Activated CD4-positive, alpha-beta T cell treated with anti-CD3 and anti-CD28 coated beads for 36 hours (primary cell): ENCODE measurements around the gene PANX2. TPM values are rescaled to one million over a fixed set of nuclear protein-coding genes. Genes with fewer than 3 reads are reported as not detected.
A peak's percentile ranks its signal among the peaks of the same experiment; 100 is the strongest.
"Not testable (repeated sequence)": the region's sequence is repeated elsewhere in the genome, so short reads cannot be mapped to it uniquely, and the experiment has no call there.

Experiments used
- ATAC-seq: fragments of 200-7000 bp; cut with Tn5 transposase; one replicate; pipeline ENCODE4 v1.10.0; 2021; ENCODE audit warnings: mild to moderate bottlenecking, moderate library complexity
- CTCF ChIA-PET: fragments of 350-600 bp; sonication (Branson Sonifier 250); formaldehyde crosslinking; loops from one replicate; lab custom pipeline; 2021; ENCODE audit warnings: antibody characterized with exemption; lab: Charles Lee
- POLR2A ChIA-PET: fragments of 350-600 bp; sonication (Branson Sonifier 250); formaldehyde crosslinking; loops from one replicate; lab custom pipeline; 2021; ENCODE audit warnings: antibody characterized with exemption, inconsistent platforms; lab: Charles Lee
- DNase-seq: peaks from one replicate; pipeline ENCODE4 v3.0.0-alpha.2; 2020
- H3K27ac Mint-ChIP-seq: one replicate; pipeline ENCODE4 v1.8.0; 2021; ENCODE audit warnings: mixed read lengths
- H3K27me3 Mint-ChIP-seq: one replicate; pipeline ENCODE4 v1.8.0; 2021; ENCODE audit warnings: mixed read lengths
- H3K36me3 Mint-ChIP-seq: one replicate; pipeline ENCODE4 v1.8.0; 2021; ENCODE audit warnings: low read depth, mixed read lengths
- H3K4me1 Mint-ChIP-seq: one replicate; pipeline ENCODE4 v1.8.0; 2021; ENCODE audit warnings: mixed read lengths
- H3K4me3 Mint-ChIP-seq: one replicate; pipeline ENCODE4 v1.8.0; 2021; ENCODE audit warnings: mild to moderate bottlenecking, moderate library complexity, mixed read lengths
- H3K9me3 Mint-ChIP-seq: one replicate; pipeline ENCODE4 v1.8.0; 2021; ENCODE audit warnings: low read depth, mixed read lengths
- intact Hi-C, 2 experiments: fragments of 100-400 bp; cut with DNase I in 1 of 2; cut with micrococcal nuclease in 1 of 2; formaldehyde crosslinking; loops; one replicate each; pipeline versions ENCODE4 v1.14.2 to v1.15.1; 2022 to 2024; cut with DNase I, micrococcal nuclease
- total RNA-seq, 2 experiments: library from RNA; stranded (reverse); gene quantifications; one replicate each; pipeline ENCODE4 v1.2.3, GENCODE V29; 2021

Gene PANX2
- total RNA-seq, 2 experiments from 2014 or later, result 2.2 to 2.7 TPM

- POLR2A ChIA-PET, result no interaction called here
- intact Hi-C loops, result no loop called here
- CTCF ChIA-PET, result no interaction called here
These were observed 8.1 kb upstream of the PANX2 start for GRCh38 chr22:50162391-50162956.

GRCh38 chr22:50165436-50166123 lies 5.0 kb upstream of the PANX2 start:
- DNase-seq (no peak), ATAC-seq (no peak)
- no peaks in the 10 kb centered on the region for H3K36me3 Mint-ChIP-seq
- intact Hi-C loops, result no loop called here
- ChIA-PET CTCF (interaction anchor here (0.8 kb wide), 1 partner anchor 78 kb away, joined by 4 read pairs; no protein-coding TSS in a partner anchor), POLR2A (no interaction called here)
- H3K4me1 Mint-ChIP-seq, result peaks cover 2% of the 10 kb centered on the region
- H3K4me3 Mint-ChIP-seq, result no peak overlapping the region
- no peak overlapping the region for H3K27ac Mint-ChIP-seq
- H3K9me3 Mint-ChIP-seq, result no peaks in the 10 kb centered on the region
- peaks cover 23% of the 10 kb centered on the region for H3K27me3 Mint-ChIP-seq

More at GRCh38 chr22:50162391-50162956, 8.1 kb upstream of the PANX2 start:
- Mint-ChIP-seq H3K27ac (no peak overlapping the region), H3K36me3 (no peaks in the 10 kb centered on the region), H3K4me3 (no peak overlapping the region), H3K27me3 (peaks cover 7% of the 10 kb centered on the region), H3K9me3 (no peaks in the 10 kb centered on the region), H3K4me1 (no peaks in the 10 kb centered on the region)
- ATAC-seq (no peak), DNase-seq (no peak)

GRCh38 chr22:50167689-50168489 lies 2.6 kb upstream of the PANX2 start:
- Mint-ChIP-seq H3K4me1 (peaks cover 2% of the 10 kb centered on the region), H3K36me3 (no peaks in the 10 kb centered on the region), H3K4me3 (no peak overlapping the region), H3K9me3 (no peaks in the 10 kb centered on the region), H3K27me3 (peaks cover 34% of the 10 kb centered on the region), H3K27ac (no peak overlapping the region)
- POLR2A ChIA-PET, result no interaction called here
- no peak for ATAC-seq
- CTCF ChIA-PET, result interaction anchor here (0.8 to 1.2 kb wide), 2 partner anchors 9 to 14 kb away, joined by 3 read pairs; no protein-coding TSS in a partner anchor
- intact Hi-C loops, result no loop called here
- DNase-seq, result no peak

GRCh38 chr22:50168490-50169180 lies 1.9 kb upstream of the PANX2 start:
- H3K36me3 Mint-ChIP-seq, CTCF ChIA-PET, H3K4me1 Mint-ChIP-seq, H3K9me3 Mint-ChIP-seq, DNase-seq, intact Hi-C loops, POLR2A ChIA-PET, ATAC-seq: not testable (repeated sequence)
- H3K27me3 Mint-ChIP-seq, result peaks cover 34% of the 10 kb centered on the region
- peak overlapping the region; percentile 36 for H3K4me3 Mint-ChIP-seq
- peak overlapping the region; percentile 33 for H3K27ac Mint-ChIP-seq

- no peak overlapping the region for H3K27ac Mint-ChIP-seq
- no peak for ATAC-seq
These were observed 1.3 kb upstream of the PANX2 start for GRCh38 chr22:50169181-50169759.

GRCh38 chr22:50169774-50170341 lies 673 bp upstream of the PANX2 start:
- POLR2A ChIA-PET, result no interaction called here
- intact Hi-C loops, result loop anchor here in 1 of 2 experiments (1.0 kb wide), 2 partner anchors 15 to 20 kb away; partner anchors contain the start of gene TRABD
- H3K4me3 Mint-ChIP-seq, result peak overlapping the region; percentile 49
- ATAC-seq (peak; percentile 83), DNase-seq (peak; percentile 83)
- H3K27me3 Mint-ChIP-seq, result peaks cover 30% of the 10 kb centered on the region
- H3K9me3 Mint-ChIP-seq, result no peaks in the 10 kb centered on the region
- peaks cover 2% of the 10 kb centered on the region for H3K4me1 Mint-ChIP-seq
- H3K27ac Mint-ChIP-seq, result no peak overlapping the region
- no peaks in the 10 kb centered on the region for H3K36me3 Mint-ChIP-seq
- CTCF ChIA-PET, result no interaction called here

More at GRCh38 chr22:50169181-50169759, 1.3 kb upstream of the PANX2 start:
- ChIA-PET CTCF (no interaction called here), POLR2A (no interaction called here)
- no peaks in the 10 kb centered on the region for H3K9me3 Mint-ChIP-seq
- intact Hi-C loops, result no loop called here
- DNase-seq, result no peak
- peaks cover 32% of the 10 kb centered on the region for H3K27me3 Mint-ChIP-seq
- no peaks in the 10 kb centered on the region for H3K36me3 Mint-ChIP-seq
- peak overlapping the region; percentile 36 for H3K4me3 Mint-ChIP-seq
- peaks cover 2% of the 10 kb centered on the region for H3K4me1 Mint-ChIP-seq

- H3K27me3 Mint-ChIP-seq, result peaks cover 30% of the 10 kb centered on the region
- ChIA-PET CTCF (interaction anchor here (0.5 to 0.9 kb wide), 3 partner anchors 178 to 492 kb away, joined by 3 read pairs; no protein-coding TSS in a partner anchor), POLR2A (interaction anchor here (0.6 to 0.9 kb wide), 2 partner anchors 16 to 231 kb away, joined by 3 to 7 read pairs; no protein-coding TSS in a partner anchor)
- no peak overlapping the region for H3K27ac Mint-ChIP-seq
- DNase-seq, result no peak
- peak overlapping the region; percentile 64 for H3K4me3 Mint-ChIP-seq
- no peaks in the 10 kb centered on the region for H3K36me3 Mint-ChIP-seq
- H3K4me1 Mint-ChIP-seq, result peaks cover 2% of the 10 kb centered on the region
- H3K9me3 Mint-ChIP-seq, result no peaks in the 10 kb centered on the region
- no peak for ATAC-seq
- intact Hi-C loops, result no loop called here
These were observed 911 bp downstream of the PANX2 start for GRCh38 chr22:50171319-50171964.

GRCh38 chr22:50171965-50172421 lies 1.5 kb downstream of the PANX2 start:
- no peak for ATAC-seq
- Mint-ChIP-seq H3K27me3 (peaks cover 30% of the 10 kb centered on the region), H3K27ac (no peak overlapping the region), H3K36me3 (no peaks in the 10 kb centered on the region), H3K4me1 (peaks cover 2% of the 10 kb centered on the region), H3K4me3 (no peak overlapping the region), H3K9me3 (no peaks in the 10 kb centered on the region)
- intact Hi-C loops, result no loop called here
- ChIA-PET POLR2A (no interaction called here), CTCF (interaction anchor here (0.5 kb wide), 1 partner anchor 331 kb away, joined by 3 read pairs; no protein-coding TSS in a partner anchor)
- DNase-seq, result no peak

- Mint-ChIP-seq H3K9me3 (no peaks in the 10 kb centered on the region), H3K4me1 (peaks cover 2% of the 10 kb centered on the region), H3K36me3 (no peaks in the 10 kb centered on the region), H3K27ac (no peak overlapping the region), H3K27me3 (peaks cover 22% of the 10 kb centered on the region), H3K4me3 (no peak overlapping the region)
- intact Hi-C loops, result no loop called here
- ChIA-PET CTCF (no interaction called here), POLR2A (interaction anchor here (0.7 kb wide), 1 partner anchor 17 kb away, joined by 8 read pairs; no protein-coding TSS in a partner anchor)
- no peak for ATAC-seq
- DNase-seq, result peak; percentile 11
These were observed 2.9 kb downstream of the PANX2 start for GRCh38 chr22:50173311-50173982.

- Mint-ChIP-seq H3K27ac (no peak overlapping the region), H3K4me3 (no peak overlapping the region), H3K4me1 (peaks cover under 1% of the 10 kb centered on the region), H3K27me3 (peaks cover 16% of the 10 kb centered on the region), H3K9me3 (no peaks in the 10 kb centered on the region), H3K36me3 (no peaks in the 10 kb centered on the region)
- intact Hi-C loops, result no loop called here
- ChIA-PET POLR2A (no interaction called here), CTCF (no interaction called here)
- ATAC-seq (no peak), DNase-seq (no peak)
These were observed 3.4 kb downstream of the PANX2 start for GRCh38 chr22:50173983-50174355.
